Measurements from ENCODE around the gene KCNN4. TPM values are rescaled to one million over a fixed set of nuclear protein-coding genes. Genes with fewer than 3 reads are reported as not detected.
"Not testable (repeated sequence)": the region's sequence is repeated elsewhere in the genome, so short reads cannot be mapped to it uniquely, and the experiment has no call there.

The KCNN4 gene
- polyA plus RNA-seq, 6 donors from 2014 or later: 9.7 to 17.2 (median 10.3) TPM

DNA sequence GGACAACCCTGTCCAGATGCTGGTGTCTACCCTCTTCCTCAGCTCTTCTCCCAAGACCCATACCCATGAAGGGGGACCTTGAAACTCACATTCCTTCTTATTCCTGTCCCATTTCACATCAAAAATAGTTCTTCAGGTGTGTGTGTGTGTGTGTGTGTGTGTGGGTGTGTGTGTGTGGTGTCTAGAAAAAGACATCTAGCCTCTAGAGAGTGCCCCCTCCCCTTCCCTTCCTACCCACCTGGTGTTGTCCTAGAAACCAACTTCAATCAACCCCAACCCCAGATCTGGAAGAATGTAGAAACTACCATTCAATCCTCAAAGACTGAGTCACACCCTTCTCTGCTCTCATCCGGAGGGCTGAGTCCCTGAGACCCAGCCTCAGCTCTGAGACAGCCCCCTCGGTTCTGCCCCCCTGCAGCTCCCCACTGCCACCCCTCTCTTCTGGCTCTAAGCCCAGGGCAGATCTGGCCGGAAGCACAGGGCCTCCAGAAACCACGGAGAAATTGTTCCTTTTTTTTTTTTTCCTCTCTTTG lies 3.5 kb downstream of the KCNN4 start:
- peaks cover 60 to 86% (median 61%) of the 10 kb centered on the region in 3 donors for H3K4me1 Mint-ChIP-seq
- peak overlapping the region; percentile 79 to 96 (median 84) for H3K4me3 Mint-ChIP-seq
- peaks cover 0 to 24% (median 0%) of the 10 kb centered on the region in 3 donors for H3K27me3 Mint-ChIP-seq
- H3K36me3 Mint-ChIP-seq: peaks cover 0 to 8% of the 10 kb centered on the region in 2 donors
- peak overlapping the region; percentile 57 to 96 (median 90) for H3K27ac Mint-ChIP-seq
- ATAC-seq (ENCODE audit: low read depth in 2 of 2): peak in 1 of 2 donors; percentile 37
- DNase-seq: no peak
- no peaks in the 10 kb centered on the region for H3K9me3 Mint-ChIP-seq

DNA sequence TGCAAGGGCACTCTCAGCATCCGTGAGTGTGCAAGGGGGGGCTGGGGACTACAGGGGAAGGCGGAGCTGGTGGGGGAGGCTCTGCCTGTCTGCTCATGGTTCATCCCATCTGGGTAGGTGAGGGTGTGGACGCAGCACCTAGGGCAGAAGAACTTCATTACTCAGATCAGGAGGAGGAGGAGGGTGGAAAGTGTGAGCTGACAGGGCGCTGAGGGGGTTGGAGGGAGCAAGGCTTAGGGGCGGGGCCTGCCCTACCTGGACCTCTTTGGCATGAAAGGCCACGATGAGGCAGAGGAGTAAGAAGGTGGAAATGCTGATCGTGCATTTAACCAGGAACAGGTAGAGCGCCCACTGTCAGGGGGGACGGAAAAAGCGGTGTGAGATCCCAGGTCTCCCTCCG lies 4.5 kb downstream of the KCNN4 start:
- peak overlapping the region in 4 of 6 donors; percentile 66 to 84 (median 79) for H3K27ac Mint-ChIP-seq
- H3K4me1 Mint-ChIP-seq: peaks cover 52 to 76% (median 54%) of the 10 kb centered on the region in 3 donors
- H3K36me3 Mint-ChIP-seq: peaks cover 0 to 8% of the 10 kb centered on the region in 2 donors
- peaks cover 0 to 17% (median 0%) of the 10 kb centered on the region in 3 donors for H3K27me3 Mint-ChIP-seq
- ATAC-seq (ENCODE audit: low read depth in 2 of 2) (no peak), DNase-seq (no peak)
- peak overlapping the region in 5 of 8 donors; percentile 5 to 89 (median 40) for H3K4me3 Mint-ChIP-seq
- H3K9me3 Mint-ChIP-seq: no peaks in the 10 kb centered on the region

DNA sequence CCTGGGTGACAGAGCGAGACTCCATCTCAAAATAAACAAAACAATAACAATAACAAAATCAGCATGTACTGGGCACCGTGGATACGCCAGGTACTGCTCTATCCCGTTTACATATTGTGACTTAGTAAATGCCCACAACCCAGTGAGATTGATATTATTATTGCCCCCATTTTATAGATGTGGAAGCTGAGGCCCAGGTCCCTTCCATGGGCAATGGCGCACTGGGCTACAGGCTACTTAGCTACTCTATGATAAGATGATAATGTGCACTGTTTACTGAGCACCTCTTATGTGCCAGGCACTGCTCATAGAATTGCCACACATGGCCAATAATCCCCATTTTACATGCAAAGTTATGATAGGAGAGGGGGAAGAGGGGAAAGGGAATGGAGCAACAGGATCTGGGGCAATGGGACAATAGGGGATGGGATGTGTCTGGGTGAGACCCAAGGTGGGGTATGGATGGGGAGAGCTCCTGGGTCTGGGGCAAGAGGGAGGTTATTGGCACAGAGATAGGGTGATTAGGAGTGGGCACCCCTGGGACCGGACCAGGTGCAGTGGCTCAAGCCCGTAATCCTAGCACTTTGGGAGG lies 5.4 kb downstream of the KCNN4 start:
- peak overlapping the region in 3 of 8 donors; percentile 18 to 89 (median 53) for H3K4me3 Mint-ChIP-seq
- H3K36me3 Mint-ChIP-seq: peaks cover 0 to 8% of the 10 kb centered on the region in 2 donors
- H3K27ac Mint-ChIP-seq: peak overlapping the region in 5 of 6 donors; percentile 22 to 81 (median 66)
- ATAC-seq (ENCODE audit: low read depth in 2 of 2) (no peak), DNase-seq (no peak)
- peaks cover 47 to 69% (median 48%) of the 10 kb centered on the region in 3 donors for H3K4me1 Mint-ChIP-seq
- no peaks in the 10 kb centered on the region for H3K9me3 Mint-ChIP-seq
- H3K27me3 Mint-ChIP-seq: peaks cover 0 to 11% (median 0%) of the 10 kb centered on the region in 3 donors

DNA sequence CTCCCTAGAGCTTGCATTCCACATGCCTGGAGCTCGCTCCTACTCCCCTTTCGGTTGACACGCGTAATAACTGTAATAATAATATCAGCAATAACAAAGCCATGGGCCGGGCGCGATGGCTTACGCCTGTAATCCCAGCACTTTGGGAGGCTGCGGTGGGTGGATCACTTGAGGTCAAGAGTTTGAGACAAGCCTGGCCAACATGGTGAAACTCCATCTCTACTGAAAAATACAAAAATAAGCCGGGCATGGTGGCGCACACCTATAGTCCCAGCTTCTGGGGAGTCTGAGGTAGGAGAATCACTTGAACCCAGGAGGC lies 5.9 kb downstream of the KCNN4 start:
- Mint-ChIP-seq H3K27ac (peak overlapping the region in 2 of 6 donors; percentile 39 to 52), H3K27me3 (peaks cover 0 to 11% (median 0%) of the 10 kb centered on the region in 3 donors), H3K4me3 (peak overlapping the region in 1 of 8 donors; percentile 26), H3K4me1 (peaks cover 50 to 64% (median 51%) of the 10 kb centered on the region in 3 donors)
- not testable (repeated sequence) for DNase-seq; H3K36me3 Mint-ChIP-seq; ATAC-seq (ENCODE audit: low read depth in 2 of 2); H3K9me3 Mint-ChIP-seq

DNA sequence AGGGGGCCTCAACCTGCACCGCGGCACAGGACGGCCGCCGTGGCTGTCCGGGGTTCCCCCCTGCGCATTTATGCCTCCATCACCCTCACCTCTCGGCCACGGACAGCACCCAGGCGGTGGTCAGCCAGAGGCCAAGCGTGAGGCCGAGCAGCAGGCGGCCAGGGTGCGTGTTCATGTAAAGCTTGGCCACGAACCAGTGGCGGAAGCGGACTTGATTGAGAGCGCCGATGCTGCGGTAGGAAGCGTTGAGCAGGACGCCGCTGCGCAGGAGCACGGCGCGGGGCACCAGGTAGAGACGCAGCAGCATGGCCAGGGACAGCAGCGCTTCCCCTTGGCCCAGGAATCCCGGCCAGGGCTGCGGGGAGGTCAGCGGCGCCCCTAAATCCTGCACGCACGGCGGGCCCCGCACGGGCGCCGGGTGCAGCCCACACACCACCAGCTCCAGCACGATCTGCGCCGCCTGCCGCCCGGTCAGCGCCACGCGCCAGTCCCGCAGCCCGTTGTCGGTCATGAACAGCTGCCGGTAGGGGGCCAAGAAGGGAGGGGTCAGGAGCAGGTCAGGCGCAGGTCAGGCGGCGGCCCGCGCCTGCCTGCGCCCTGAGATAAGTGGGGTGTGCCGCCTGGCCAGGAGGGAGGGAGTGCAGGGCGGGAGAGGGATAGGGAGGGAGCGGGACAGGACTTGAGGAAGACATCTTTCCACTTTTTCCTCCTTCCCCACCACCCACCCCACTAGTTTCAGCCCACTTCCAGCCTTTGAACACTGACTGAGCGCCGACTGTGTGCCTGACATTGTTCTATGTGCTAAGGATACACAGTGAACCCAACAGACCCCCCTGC lies 6.5 kb downstream of the KCNN4 start:
- Mint-ChIP-seq H3K27me3 (peaks cover 0 to 8% (median 0%) of the 10 kb centered on the region in 3 donors), H3K4me1 (peaks cover 44 to 58% (median 46%) of the 10 kb centered on the region in 3 donors), H3K27ac (peak overlapping the region in 1 of 6 donors; percentile 39), H3K9me3 (no peaks in the 10 kb centered on the region), H3K36me3 (peaks cover 0 to 15% of the 10 kb centered on the region in 2 donors), H3K4me3 (peak overlapping the region in 1 of 8 donors; percentile 26)
- ATAC-seq (ENCODE audit: low read depth in 2 of 2) (no peak), DNase-seq (no peak)

DNA sequence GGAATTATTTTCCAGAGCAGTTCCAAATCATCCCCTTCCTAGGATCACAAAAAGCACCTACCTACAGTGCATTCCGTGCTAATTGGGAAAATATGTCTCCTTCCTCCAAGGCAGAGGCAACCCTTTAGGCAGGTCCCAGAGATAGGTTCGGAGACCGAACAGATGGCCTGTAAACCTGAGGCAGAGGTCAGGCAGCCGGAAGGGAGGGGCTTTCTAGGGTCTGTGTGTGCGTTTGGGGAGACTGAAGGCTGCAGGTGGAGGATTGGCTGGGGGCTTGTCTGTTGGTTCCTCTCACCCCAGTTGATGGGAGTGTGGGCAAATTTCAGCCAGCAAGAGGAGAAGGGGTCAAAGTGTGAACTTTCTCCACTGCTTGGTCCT lies 7.1 kb downstream of the KCNN4 start:
- H3K4me3 Mint-ChIP-seq: no peak overlapping the region
- peaks cover 0 to 21% of the 10 kb centered on the region in 2 donors for H3K36me3 Mint-ChIP-seq
- peaks cover 0 to 2% (median 0%) of the 10 kb centered on the region in 3 donors for H3K27me3 Mint-ChIP-seq
- DNase-seq (no peak), ATAC-seq (ENCODE audit: low read depth in 2 of 2) (no peak)
- peaks cover 38 to 55% (median 40%) of the 10 kb centered on the region in 3 donors for H3K4me1 Mint-ChIP-seq
- H3K9me3 Mint-ChIP-seq: no peaks in the 10 kb centered on the region
- H3K27ac Mint-ChIP-seq: no peak overlapping the region

DNA sequence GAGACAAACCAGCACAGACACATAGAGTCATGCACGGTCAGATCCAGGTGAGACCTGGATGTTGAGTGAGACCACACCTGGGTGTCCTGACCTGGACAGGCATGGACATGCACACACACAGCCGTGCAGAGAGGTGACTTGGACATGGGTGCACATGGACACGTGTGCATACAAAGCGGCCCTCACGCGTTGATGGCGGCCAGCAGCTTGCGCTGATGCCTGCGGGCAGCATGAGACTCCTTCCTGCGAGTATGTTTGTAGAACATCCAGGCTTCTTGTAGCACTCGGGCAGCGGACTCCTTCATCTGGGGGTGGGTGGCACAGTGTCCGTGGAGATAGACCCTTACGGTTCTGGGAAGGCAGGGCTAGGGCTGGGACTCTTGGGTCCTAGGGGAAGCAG lies 11.5 kb downstream of the KCNN4 start:
- DNase-seq: no peak
- Mint-ChIP-seq H3K4me1 (peaks cover 37 to 51% (median 38%) of the 10 kb centered on the region in 3 donors), H3K36me3 (peaks cover 0 to 16% of the 10 kb centered on the region in 2 donors), H3K27ac (peak overlapping the region in 3 of 6 donors; percentile 12 to 42 (median 18)), H3K27me3 (no peaks in the 10 kb centered on the region), H3K4me3 (no peak overlapping the region), H3K9me3 (no peaks in the 10 kb centered on the region)
- ATAC-seq (ENCODE audit: low read depth in 2 of 2): no peak

DNA sequence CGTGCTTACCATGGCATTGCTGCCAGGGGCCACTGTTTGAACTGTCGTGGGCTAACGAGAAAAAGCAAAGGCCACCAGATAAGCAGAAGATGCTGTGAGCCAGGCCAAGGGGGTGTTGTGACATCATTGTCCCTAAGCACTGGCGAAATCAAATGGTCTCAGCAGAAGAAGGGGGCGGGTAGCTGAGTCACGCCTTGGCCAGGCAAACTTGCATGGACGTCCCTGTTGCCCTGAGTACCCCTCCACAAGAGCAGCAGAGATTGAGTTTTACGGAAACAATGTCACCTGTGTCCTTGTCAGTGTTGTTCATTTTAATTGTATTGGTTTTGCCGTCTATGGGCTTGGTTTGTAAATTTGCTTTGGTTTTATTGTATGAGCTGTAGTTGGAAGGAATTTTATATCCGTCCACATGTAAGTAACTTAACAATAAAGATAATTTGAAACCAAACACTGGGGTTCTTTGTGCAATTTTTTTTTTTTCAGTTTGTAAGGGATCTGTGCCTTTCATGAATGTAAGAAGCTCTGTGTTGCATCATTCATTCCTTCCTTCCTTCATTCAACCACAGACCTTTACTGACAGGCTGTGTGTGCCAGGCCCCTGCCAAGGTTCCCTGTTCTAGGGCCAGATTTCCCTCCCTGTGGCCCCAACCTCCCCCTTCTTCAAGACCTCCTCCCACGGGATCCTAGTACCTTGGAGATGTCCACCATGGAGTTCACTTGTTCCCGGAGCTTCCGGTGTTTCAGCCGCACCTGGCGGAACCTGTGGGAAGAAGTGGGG lies 12.3 kb downstream of the KCNN4 start:
- peaks cover 43 to 58% (median 43%) of the 10 kb centered on the region in 3 donors for H3K4me1 Mint-ChIP-seq
- H3K27ac Mint-ChIP-seq: peak overlapping the region in 2 of 6 donors; percentile 18 to 22
- no peak overlapping the region for H3K4me3 Mint-ChIP-seq
- H3K36me3 Mint-ChIP-seq: peaks cover 0 to 16% of the 10 kb centered on the region in 2 donors
- no peaks in the 10 kb centered on the region for H3K27me3 Mint-ChIP-seq
- no peak for ATAC-seq (ENCODE audit: low read depth in 2 of 2)
- no peaks in the 10 kb centered on the region for H3K9me3 Mint-ChIP-seq
- DNase-seq: no peak

DNA sequence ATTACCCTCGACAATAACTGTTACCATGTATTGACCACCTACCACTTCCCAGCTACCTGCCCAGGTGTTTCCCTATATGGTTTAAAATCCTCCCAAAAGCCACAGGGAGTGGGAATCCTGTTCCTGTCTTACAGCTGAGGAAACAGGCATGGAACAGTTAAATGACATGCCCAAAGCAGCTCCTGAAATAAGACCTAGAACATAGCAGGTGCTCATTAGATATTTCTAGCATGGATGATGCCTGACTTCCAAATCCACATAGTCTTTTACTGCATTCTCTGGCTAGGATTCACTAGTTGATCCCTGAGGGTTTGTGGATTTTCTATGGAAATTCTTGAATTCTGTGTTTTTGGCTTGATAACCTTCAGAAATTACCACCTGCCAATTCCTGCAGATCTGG lies 13.0 kb downstream of the KCNN4 start:
- DNase-seq (no peak), ATAC-seq (ENCODE audit: low read depth in 2 of 2) (no peak)
- Mint-ChIP-seq H3K27me3 (no peaks in the 10 kb centered on the region), H3K36me3 (peaks cover 0 to 16% of the 10 kb centered on the region in 2 donors), H3K27ac (peak overlapping the region in 2 of 6 donors; percentile 89 to 90), H3K4me1 (peaks cover 48 to 58% (median 49%) of the 10 kb centered on the region in 3 donors), H3K4me3 (peak overlapping the region in 3 of 8 donors; percentile 20 to 69 (median 22)), H3K9me3 (no peaks in the 10 kb centered on the region)

DNA sequence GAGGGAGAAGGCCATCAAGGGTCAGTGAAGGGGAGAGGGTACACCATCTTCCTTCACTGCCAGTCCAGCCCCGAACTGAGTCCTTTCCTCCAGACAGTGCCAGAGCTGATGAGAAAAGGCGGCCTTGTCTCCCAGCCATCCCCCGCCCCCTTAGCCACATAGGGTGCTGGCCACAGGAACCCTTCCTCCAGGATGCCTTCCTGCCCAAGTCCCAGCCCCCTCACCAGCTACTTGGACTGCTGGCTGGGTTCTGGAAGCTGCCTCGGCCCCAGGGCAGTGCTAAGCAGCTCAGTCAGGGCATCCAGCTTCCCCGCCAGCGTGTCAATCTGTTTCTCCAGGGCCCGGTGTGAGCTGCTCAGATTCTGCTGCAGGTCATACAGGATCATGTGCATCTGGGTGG lies 13.5 kb downstream of the KCNN4 start:
- peaks cover 52 to 59% (median 54%) of the 10 kb centered on the region in 3 donors for H3K4me1 Mint-ChIP-seq
- peak overlapping the region in 4 of 6 donors; percentile 14 to 90 (median 54) for H3K27ac Mint-ChIP-seq
- H3K4me3 Mint-ChIP-seq: peak overlapping the region in 4 of 8 donors; percentile 69 to 84 (median 76)
- ATAC-seq (ENCODE audit: low read depth in 2 of 2): no peak
- H3K27me3 Mint-ChIP-seq: no peaks in the 10 kb centered on the region
- peaks cover 0 to 2% (median 0%) of the 10 kb centered on the region in 7 donors for H3K9me3 Mint-ChIP-seq
- DNase-seq: no peak
- H3K36me3 Mint-ChIP-seq: peaks cover 0 to 16% of the 10 kb centered on the region in 2 donors

DNA sequence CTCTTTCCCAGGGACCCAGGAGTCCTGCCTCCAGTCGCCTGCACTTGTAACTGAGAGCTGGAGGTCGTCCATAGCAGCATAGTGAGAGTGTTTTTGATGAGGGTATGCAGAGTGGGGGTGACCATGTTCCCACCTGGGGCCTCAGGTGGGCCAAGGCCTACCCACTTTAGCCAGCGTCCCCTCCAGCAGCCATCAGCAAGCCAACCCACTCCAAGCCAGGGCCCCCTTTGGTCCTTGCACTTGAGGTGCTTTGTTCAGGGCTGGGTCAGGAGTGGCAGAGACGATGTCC lies 14.1 kb downstream of the KCNN4 start:
- peaks cover 0 to 2% (median 0%) of the 10 kb centered on the region in 7 donors for H3K9me3 Mint-ChIP-seq
- DNase-seq (no peak), ATAC-seq (ENCODE audit: low read depth in 2 of 2) (no peak)
- no peaks in the 10 kb centered on the region for H3K27me3 Mint-ChIP-seq
- H3K36me3 Mint-ChIP-seq: peaks cover 0 to 16% of the 10 kb centered on the region in 2 donors
- H3K4me3 Mint-ChIP-seq: peak overlapping the region; percentile 41 to 84 (median 76)
- peak overlapping the region; percentile 14 to 96 (median 86) for H3K27ac Mint-ChIP-seq
- H3K4me1 Mint-ChIP-seq: peaks cover 54 to 65% (median 56%) of the 10 kb centered on the region in 3 donors

DNA sequence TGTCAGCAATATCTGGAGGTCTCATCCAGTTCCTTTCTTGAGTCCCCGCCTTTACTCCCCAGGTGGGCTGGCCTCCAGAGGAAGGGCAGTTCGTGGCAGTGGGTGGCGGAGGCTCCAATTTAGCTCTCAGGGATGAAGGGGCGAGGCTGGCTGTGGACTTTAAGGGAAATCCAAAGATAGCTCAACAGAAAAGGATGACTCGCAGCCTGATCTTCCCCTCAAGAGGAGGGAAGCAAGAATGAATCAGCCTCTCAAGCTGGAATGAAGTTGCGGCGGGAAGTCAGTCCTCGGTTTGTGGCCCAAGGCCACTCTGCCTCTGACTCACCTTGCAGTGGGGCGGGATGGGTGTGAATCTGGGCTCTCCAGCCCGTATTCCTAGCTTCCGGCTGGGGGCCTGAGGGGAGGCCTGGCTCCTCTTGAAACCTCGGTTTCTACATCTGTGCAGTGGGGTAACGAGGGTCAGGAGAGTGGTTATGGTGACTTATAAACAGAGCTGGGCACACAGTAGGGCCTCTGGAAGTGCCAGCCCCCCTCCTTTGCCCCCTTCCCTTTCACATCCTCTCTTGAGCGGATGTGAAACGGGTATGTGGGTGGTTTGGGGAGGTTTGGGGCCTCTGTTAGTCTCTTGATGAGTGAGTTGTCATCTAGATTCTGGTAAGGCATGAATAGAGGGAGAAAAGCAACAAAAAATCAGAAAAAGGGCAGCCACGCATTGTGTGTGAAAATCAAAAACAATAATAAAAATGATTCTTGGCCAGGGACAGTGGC lies 15.5 kb downstream of the KCNN4 start:
- Mint-ChIP-seq H3K27me3 (no peaks in the 10 kb centered on the region), H3K27ac (peak overlapping the region; percentile 79 to 97 (median 95)), H3K4me1 (peaks cover 52 to 65% (median 55%) of the 10 kb centered on the region in 3 donors), H3K36me3 (peaks cover 0 to 16% of the 10 kb centered on the region in 2 donors), H3K9me3 (peaks cover 0 to 2% (median 0%) of the 10 kb centered on the region in 7 donors), H3K4me3 (peak overlapping the region; percentile 56 to 84 (median 76))
- DNase-seq (peak; percentile 64), ATAC-seq (ENCODE audit: low read depth in 2 of 2) (peak; percentile 92 to 94)
